Metanephros (tissue), 2 donors: ENCODE measurements around the gene TMEM213. TPM values are rescaled to one million over a fixed set of nuclear protein-coding genes. Genes with fewer than 3 reads are reported as not detected.

ENCODE experiments used
- small RNA-seq: library from RNA; depleted of rRNA; stranded (forward); fragments of <200 nt; gene quantifications from one replicate; pipeline ENCODE3, GENCODE V24; 2014; ENCODE audit warnings: low replicate concordance
- total RNA-seq: library from RNA; depleted of rRNA; stranded (reverse); fragments of >200 nt; gene quantifications from one replicate; pipeline ENCODE4 v1.2.3, GENCODE V29; 2014

Gene TMEM213
- total RNA-seq: 43.8 TPM

GRCh38 chr7:138797715-138798320, at the start of gene TMEM213, which contains the start of gene ATP6V0A4:
Gene TMEM213 (plus strand): TSS chr7:138797994. CDS start chr7:138798105, 111 bp downstream.
Gene ATP6V0A4 (minus strand): TSS chr7:138798196. CDS start chr7:138771247, 26,949 bp downstream.

Small RNA genes lying within 50 kb of the gene (small RNA-seq; reads per million reads assigned to genes)
- not detected for gene RNU6-1272P

Other genes with a start within 250 kb of the TMEM213 start
- gene SVOPL, start 96.6 kb upstream of the TMEM213 start, total RNA-seq: 1.7 TPM
- gene ATP6V0A4, start 202 bp downstream of the TMEM213 start, total RNA-seq: 57.6 TPM
- gene KIAA1549, start 183.4 kb downstream of the TMEM213 start, total RNA-seq: 9.7 TPM
- 54.7 TPM for gene ZC3HAV1L, start 238.0 kb downstream of the TMEM213 start, total RNA-seq